ENCODE data around the gene WNK2. TPM values are rescaled to one million over a fixed set of nuclear protein-coding genes. Genes with fewer than 3 reads are reported as not detected.

WNK2 gene
- total RNA-seq, 1 donor from 2014 or later = 6.2 TPM

GRCh38 chr9:93244101-93244500 is 60.2 kb downstream of the WNK2 start:
- peaks cover 38% of the 10 kb centered on the region for H3K36me3 Mint-ChIP-seq
- TF ChIP-seq EZH2 (IDR thresholded peaks at IDR 0.05) (no peak), CTCF (IDR thresholded peaks at IDR 0.05) (no peak), EZH2phosphoT487 (IDR thresholded peaks at IDR 0.05) (no peak)
- no peaks in the 10 kb centered on the region for H3K9me3 Mint-ChIP-seq
- peaks cover 29% of the 10 kb centered on the region for H3K4me1 Mint-ChIP-seq
- no peak for DNase-seq (ENCODE audit: low spot score)
- peaks cover 11% of the 10 kb centered on the region for H3K4me1 ChIP-seq
- no peak overlapping the region for H3K27ac ChIP-seq
- no peak overlapping the region for H2AFZ ChIP-seq (replicated peaks)
- no peaks in the 10 kb centered on the region for H3K36me3 ChIP-seq
- H3F3A ChIP-seq (ENCODE audit: low read depth) = no peaks in the 10 kb centered on the region
- H3K27me3 Mint-ChIP-seq (ENCODE audit: insufficient read depth, low read depth) = peaks cover 11% of the 10 kb centered on the region
- no peak overlapping the region for H3K9ac ChIP-seq
- no peak overlapping the region for H3K4me2 ChIP-seq
- no peak overlapping the region for H3K4me3 Mint-ChIP-seq
- no peak overlapping the region for H3K4me3 ChIP-seq
- H3K79me2 ChIP-seq (ENCODE audit: low read depth) = no peaks in the 10 kb centered on the region
- no peaks in the 10 kb centered on the region for H3K9me3 ChIP-seq (ENCODE audit: low read depth)
- H3K27me3 ChIP-seq = no peaks in the 10 kb centered on the region
- peak overlapping the region; percentile 62 for H3K27ac Mint-ChIP-seq
- peaks cover 3% of the 10 kb centered on the region for H4K20me1 ChIP-seq (ENCODE audit: low read depth)

GRCh38 chr9:93244510-93245436 is 60.8 kb downstream of the WNK2 start:
- Mint-ChIP-seq H3K4me3 (no peak overlapping the region), H3K27ac (peak overlapping the region; percentile 62)

GRCh38 chr9:93245437-93245970 is 61.6 kb downstream of the WNK2 start:
- no peaks in the 10 kb centered on the region for H3K79me2 ChIP-seq (ENCODE audit: low read depth)
- peaks cover 11% of the 10 kb centered on the region for H3K4me1 ChIP-seq
- H3K9ac ChIP-seq = no peak overlapping the region
- H3K4me2 ChIP-seq = no peak overlapping the region
- peaks cover 3% of the 10 kb centered on the region for H4K20me1 ChIP-seq (ENCODE audit: low read depth)
- H3K4me3 ChIP-seq = no peak overlapping the region
- no peaks in the 10 kb centered on the region for H3K27me3 ChIP-seq
- no peaks in the 10 kb centered on the region for H3K36me3 ChIP-seq
- Mint-ChIP-seq H3K27ac (no peak overlapping the region), H3K4me3 (no peak overlapping the region), H3K4me1 (peaks cover 29% of the 10 kb centered on the region), H3K36me3 (peaks cover 37% of the 10 kb centered on the region), H3K27me3 (ENCODE audit: insufficient read depth, low read depth) (peaks cover 8% of the 10 kb centered on the region), H3K9me3 (no peaks in the 10 kb centered on the region)
- no peaks in the 10 kb centered on the region for H3F3A ChIP-seq (ENCODE audit: low read depth)
- H3K9me3 ChIP-seq (ENCODE audit: low read depth) = no peaks in the 10 kb centered on the region
- TF ChIP-seq EZH2phosphoT487 (IDR thresholded peaks at IDR 0.05) (no peak), CTCF (IDR thresholded peaks at IDR 0.05) (no peak), EZH2 (IDR thresholded peaks at IDR 0.05) (no peak)
- no peak for DNase-seq (ENCODE audit: low spot score)
- no peak overlapping the region for H3K27ac ChIP-seq
- no peak overlapping the region for H2AFZ ChIP-seq (replicated peaks)

More at GRCh38 chr9:93244510-93245436, 60.8 kb downstream of the WNK2 start:
- no peaks in the 10 kb centered on the region for H3K27me3 ChIP-seq
- no peaks in the 10 kb centered on the region for H3F3A ChIP-seq (ENCODE audit: low read depth)
- no peak overlapping the region for H3K27ac ChIP-seq
- H3K79me2 ChIP-seq (ENCODE audit: low read depth) = no peaks in the 10 kb centered on the region
- peaks cover 38% of the 10 kb centered on the region for H3K36me3 Mint-ChIP-seq
- peaks cover 11% of the 10 kb centered on the region for H3K4me1 ChIP-seq
- no peaks in the 10 kb centered on the region for H3K9me3 Mint-ChIP-seq
- peaks cover 11% of the 10 kb centered on the region for H3K27me3 Mint-ChIP-seq (ENCODE audit: insufficient read depth, low read depth)
- H3K4me3 ChIP-seq = no peak overlapping the region
- DNase-seq (ENCODE audit: low spot score) = no peak
- TF ChIP-seq CTCF (IDR thresholded peaks at IDR 0.05) (no peak), EZH2phosphoT487 (IDR thresholded peaks at IDR 0.05) (no peak), EZH2 (IDR thresholded peaks at IDR 0.05) (no peak)
- no peaks in the 10 kb centered on the region for H3K36me3 ChIP-seq
- no peak overlapping the region for H3K9ac ChIP-seq
- H4K20me1 ChIP-seq (ENCODE audit: low read depth) = peaks cover 3% of the 10 kb centered on the region
- H3K9me3 ChIP-seq (ENCODE audit: low read depth) = no peaks in the 10 kb centered on the region
- H3K4me1 Mint-ChIP-seq = peaks cover 29% of the 10 kb centered on the region
- H3K4me2 ChIP-seq = no peak overlapping the region
- H2AFZ ChIP-seq (replicated peaks) = no peak overlapping the region

All from neural progenitor cell (in vitro differentiated cells).